HG03460 (cell line): ENCODE data around the gene ANKRD6.

Source experiments
- ATAC-seq: cut with Tn5 transposase; IDR thresholded peaks from one replicate; pipeline ENCODE4 v1.9.1; 2021; ENCODE audit not compliant: unreplicated experiment

The ANKRD6 gene

DNA sequence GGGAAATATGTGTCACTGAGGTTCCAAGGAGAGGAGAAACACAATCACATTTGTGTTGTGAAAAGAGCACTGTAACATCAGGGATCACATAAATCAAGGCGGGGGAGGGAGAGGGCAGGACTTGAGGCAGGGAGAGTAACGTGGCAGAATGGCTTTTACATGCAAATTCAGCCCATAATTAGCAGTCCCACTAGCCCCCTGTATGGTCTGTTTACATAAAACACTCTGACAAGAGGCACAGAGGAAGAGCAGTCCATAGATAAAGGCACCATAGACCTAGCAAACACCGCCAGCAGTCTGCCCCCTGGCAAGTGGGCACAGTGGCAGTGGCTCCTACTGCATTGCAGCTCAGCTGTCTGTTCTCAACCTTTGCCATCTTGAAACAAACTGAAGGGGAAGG, 122.9 kb downstream of the ANKRD6 start:
- ATAC-seq, result no peak

GRCh38 chr6:89559487-89559886, 126.5 kb downstream of the ANKRD6 start:
- no peak for ATAC-seq

GRCh38 chr6:89562093-89562973, 129.4 kb downstream of the ANKRD6 start:
- ATAC-seq, result no peak

DNA sequence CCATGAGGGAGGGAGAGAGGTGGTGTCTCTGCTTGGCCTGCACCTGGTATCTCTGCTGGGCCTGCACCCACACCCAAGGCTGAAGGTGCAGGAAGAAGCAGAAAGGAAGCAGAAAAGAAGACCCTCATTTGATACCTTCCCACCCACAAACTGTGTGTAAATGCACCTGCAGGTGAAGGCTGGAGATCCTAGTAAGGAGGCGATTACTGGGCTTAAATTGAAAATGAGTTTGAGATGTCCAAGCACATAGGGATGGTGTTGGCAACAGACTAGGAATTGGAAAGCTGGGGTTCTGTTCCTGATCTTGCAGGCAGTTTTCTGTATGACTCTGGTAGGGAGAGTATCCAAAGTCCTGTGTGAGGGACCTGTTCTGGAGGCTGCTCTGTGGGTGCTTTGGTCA, 130.9 kb downstream of the ANKRD6 start:
- no peak for ATAC-seq

GRCh38 chr6:89564752-89565427, 131.9 kb downstream of the ANKRD6 start:
- no peak for ATAC-seq

DNA sequence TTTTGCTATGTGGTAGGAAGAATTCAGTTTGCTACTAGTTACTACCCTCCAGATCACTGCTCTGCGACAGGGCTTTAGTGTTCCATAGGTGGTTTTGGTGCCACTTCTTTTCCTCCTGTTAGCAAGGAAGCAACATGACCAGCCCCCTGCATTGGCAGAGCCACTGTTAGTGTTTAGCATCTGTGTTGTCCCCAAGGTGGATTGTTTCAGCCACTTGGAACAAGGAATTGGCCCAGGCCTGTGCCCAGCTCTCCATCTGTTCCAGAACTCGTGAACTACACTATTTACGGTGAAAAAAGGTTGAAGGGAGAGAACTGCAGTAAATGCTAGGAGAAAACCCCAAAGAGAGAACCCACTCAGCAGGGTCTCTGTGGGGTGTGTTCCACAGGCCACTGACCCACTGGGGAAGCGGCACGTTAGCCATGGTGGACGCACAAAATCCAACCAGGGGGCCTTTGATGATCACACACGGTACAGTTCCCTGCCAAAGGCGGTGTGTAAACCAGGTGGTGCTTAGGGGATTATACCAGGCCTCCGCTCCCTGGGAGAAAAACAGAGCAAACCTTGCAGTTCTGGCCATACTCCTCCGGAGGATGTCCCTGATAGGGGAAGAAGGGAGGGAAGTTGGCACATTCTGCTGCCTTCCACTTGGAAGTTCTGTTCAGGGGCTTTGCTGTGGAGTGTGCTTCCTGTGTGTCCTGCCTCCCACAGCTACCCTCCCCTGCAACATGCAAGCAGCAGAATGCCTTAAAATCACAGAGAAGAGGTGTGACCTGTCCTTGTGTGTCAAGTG, 133.3 kb downstream of the ANKRD6 start:
- no peak for ATAC-seq

DNA sequence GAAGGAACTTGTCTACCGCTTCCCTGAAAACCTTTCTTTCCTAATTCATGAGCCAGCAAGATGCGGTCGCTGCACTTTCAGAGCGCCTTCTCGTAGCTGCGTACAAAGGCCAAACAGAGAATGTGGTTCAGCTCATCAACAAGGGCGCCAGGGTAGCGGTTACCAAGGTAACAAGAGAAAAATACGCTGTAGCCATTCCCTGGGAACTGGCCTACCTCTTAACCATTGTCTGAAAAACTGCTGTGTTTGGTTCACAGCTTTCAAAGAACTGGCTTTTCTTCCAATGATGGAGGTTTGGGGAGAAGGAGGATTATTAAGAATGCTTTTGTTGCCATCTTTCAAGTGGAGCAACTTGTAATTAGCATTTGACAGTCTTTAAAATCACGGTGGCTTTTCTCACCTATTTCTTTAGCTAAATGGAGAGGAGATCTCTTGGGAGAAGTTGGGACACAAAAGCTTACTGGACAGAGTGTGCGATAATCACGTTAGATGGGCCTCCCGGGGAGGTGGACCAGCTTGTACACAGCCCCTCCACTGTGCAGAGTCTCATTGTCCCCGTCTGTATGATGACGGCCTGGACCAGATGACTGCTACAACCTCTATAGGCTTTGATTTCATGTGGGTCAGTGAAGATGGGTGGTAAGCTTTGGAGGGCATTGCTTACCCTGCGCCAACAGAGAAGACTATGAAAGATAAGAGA, 134.1 kb downstream of the ANKRD6 start:
- ATAC-seq, result no peak

- ATAC-seq, result no peak
These were observed 134.9 kb downstream of the ANKRD6 start for GRCh38 chr6:89567630-89568390.

- ATAC-seq, result no peak
These were observed 142.1 kb downstream of the ANKRD6 start for GRCh38 chr6:89574910-89575561.

GRCh38 chr6:89575562-89575960, 142.6 kb downstream of the ANKRD6 start:
- ATAC-seq, result no peak

- no peak for ATAC-seq
These were observed 148.2 kb downstream of the ANKRD6 start for GRCh38 chr6:89580997-89581666.

DNA sequence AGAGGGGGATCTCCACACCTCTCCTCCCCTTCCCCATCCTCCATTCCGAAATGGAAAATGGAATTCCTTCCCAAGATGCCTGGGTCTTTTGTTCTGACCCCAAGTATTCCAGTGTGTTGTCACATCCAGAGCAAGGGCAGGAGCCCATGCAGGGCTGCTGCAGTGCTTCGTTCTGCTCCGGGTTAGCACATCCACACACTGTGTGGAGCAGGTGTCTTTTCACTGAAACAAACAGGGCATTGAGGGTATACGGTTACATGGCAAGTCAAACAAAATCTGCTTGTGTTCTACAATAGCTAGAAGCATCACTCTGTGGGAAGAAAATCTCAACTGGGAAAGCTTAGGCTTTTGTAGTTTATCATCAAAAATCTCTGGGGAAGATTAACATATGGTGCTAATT, 148.7 kb downstream of the ANKRD6 start:
- no peak for ATAC-seq

DNA sequence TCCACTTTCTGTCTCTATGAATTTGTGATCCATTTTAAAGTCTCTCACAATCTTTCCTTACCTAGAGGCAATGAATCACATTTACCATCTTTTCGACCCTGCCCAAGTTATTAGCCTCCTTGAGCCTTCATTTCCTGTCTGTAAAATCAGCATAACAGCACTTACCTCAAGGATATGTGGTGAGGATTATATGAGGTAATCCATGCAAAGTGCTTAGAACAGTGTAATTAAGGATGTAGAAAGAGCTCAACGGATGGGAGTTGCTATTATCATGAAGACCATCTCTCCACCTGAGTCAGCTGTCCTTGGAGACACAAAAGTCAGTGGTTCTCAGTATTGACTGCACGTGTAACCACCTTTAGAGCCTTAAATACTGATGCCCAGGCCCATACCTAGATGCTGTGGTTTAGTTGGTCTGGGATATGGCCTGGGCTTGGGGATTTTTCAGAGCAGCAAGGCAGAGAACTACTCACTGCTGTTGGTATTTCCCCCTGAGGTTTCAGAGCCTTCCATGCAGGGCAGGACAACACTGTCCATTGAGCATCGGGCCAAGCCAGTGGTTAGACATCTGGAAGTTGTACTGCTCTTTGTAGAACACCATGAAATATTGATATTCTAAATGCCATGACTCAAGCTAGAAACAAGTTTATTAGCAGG, 149.8 kb downstream of the ANKRD6 start:
- ATAC-seq, result no peak

DNA sequence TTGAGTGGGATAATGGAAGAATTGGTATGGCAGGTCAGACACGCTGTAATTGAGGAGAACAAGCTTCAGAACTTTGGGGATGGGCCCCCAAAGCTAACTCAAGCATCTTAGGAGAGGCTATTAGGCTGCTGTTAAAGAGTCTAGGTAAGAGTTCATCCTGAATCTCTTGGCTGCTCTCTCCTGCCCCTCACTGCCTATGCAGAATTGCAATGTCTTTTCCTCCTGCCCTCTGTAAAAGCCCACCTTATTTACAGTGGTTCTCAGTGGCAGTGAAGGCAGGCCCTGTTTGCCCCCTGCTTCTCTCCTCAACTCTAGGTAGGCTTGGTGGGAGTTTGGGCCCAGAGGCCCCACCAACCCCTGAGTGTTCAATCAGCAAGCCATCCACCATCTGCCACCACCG, 150.6 kb downstream of the ANKRD6 start:
- no peak for ATAC-seq

DNA sequence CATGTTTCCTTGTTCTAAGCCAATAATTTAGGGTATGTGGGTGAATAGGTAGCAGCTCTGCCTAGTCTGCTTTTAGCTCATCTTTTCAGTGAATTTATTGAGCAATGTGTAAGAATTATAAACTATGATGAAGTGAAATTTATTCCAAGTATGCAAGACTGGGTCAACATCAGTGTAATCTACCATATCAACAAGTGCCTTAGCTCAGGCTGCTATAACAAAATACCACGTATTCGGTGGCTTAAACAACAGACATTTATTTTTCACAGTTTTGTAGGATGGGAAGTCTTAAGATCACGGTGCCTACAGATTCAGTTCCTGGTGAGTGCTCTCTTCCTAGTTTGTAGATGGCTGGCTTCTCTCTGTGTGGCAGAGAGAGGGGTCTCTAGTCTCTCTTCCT, 151.6 kb downstream of the ANKRD6 start:
- no peak for ATAC-seq

DNA sequence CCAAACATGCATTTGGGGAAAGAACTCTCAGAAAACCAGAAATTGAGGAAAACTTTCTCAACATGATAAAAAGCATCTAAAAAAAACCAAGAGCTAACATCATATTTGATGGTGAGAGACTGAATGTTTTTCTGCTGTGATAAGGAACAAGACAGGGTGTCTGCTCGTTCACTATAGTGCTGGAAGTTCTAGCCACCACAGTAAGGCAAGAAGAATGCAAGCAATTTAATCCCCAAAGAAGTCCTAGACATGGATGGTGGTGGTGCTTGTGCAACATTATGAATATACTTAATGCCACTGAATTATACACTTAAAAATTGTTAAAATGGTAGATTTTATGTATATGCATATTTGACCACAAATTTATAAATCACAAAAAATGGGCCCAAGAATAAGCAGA, 152.2 kb downstream of the ANKRD6 start:
- ATAC-seq, result no peak

DNA sequence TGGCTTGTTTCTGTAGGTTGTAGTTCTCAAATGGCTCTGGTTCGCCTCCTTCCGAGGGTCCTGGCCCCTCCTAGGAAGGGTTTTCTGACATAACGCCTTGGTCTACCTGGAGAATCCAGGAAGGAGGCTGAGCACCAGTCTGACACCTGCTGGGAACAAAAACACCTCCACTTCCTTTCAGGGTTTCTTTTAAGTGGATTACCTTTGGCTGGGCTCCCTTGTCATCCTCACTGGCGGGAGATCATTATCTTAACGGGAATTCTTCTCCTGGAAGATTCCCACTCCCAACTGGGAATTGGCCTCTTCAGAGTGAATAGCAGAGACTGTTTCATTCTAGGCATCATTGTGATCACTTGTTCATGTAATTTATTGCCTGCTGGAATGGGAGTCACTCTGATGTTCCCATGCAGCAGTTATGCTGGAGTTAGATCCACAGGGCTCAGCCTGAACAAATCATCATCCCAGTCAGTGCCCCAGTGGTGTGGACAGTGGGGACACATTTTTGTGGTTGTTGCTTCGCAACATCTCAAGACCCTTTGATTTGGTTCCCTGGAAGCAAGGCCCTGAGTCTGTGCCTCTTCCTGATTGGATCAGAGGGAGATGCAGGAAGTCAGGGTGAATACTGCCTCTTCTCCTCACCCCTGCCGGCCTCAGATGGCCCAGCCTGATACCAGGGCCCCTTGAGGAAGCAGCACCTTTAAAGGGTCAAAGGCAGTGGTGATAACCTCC, 156.5 kb downstream of the ANKRD6 start:
- no peak for ATAC-seq

DNA sequence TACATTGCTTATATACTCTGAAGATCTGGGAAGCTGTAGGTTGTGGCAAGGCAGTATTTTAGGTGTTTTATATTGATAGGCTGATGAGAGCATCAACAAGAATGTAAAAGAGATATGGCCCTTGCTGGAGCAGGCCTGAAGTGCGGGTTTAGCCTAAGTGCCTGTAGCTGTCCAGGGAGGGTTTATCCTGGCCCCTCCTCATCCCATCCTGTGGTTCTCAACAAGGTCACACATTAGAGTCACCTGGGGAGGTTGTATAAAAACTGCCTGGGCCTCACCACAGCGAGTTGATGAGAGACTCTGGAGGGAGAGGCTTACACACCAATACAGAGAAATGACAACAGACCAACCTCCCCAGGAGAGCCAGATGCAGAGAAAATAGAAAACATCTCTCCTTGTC, 157.2 kb downstream of the ANKRD6 start:
- ATAC-seq, result no peak
